ENCODE data around the gene PLXNB1. TPM values are rescaled to one million over a fixed set of nuclear protein-coding genes. Genes with fewer than 3 reads are reported as not detected.

PLXNB1 gene
- total RNA-seq, 1 donor from 2014 or later = 106 TPM

DNA sequence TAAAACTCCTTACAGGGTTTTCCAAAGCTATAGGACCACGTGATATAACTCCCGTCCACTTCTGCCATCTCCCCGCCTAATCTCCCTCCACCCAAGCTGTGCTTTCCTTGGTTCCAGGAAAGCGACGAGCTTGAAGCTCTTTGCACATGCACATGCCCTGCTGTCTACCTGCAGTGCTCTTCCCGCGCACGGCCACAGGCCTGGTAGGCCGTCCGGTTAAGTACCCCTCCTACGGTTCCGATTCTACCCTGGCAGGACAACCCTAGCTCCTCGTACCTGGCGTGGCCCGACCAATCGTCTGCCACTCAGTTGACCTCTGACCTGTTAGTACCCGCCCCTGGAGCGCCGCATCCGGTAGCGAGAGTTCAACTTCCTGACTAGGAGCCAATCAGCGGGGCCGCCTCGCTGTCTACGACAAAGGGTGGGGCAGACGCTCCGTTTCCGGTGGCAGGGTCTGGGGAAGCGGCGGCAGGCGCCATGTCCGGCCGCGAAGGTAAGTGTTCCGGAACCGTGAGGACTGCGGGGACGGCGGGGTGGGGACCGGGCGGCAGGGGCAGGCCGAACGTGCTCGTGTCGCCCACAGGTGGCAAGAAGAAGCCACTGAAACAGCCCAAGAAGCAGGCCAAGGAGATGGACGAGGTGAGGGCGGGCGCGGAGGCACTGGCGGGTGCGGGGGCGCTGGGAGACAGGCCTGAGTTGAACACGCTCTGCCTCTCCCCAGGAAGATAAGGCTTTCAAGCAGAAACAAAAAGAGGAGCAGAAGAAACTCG lies 10.1 kb upstream of the PLXNB1 start, which contains the start of the genes CCDC51 and TMA7:
CCDC51 (minus strand) TSS at position 300 of the 770 bp plus-strand sequence. CDS start 4,991 bp downstream, outside the sequence.
TMA7 (plus strand) TSS at position 438 of the 770 bp plus-strand sequence; CDS start at position 478, 40 bp downstream.
- TF ChIP-seq, protein P1, sequence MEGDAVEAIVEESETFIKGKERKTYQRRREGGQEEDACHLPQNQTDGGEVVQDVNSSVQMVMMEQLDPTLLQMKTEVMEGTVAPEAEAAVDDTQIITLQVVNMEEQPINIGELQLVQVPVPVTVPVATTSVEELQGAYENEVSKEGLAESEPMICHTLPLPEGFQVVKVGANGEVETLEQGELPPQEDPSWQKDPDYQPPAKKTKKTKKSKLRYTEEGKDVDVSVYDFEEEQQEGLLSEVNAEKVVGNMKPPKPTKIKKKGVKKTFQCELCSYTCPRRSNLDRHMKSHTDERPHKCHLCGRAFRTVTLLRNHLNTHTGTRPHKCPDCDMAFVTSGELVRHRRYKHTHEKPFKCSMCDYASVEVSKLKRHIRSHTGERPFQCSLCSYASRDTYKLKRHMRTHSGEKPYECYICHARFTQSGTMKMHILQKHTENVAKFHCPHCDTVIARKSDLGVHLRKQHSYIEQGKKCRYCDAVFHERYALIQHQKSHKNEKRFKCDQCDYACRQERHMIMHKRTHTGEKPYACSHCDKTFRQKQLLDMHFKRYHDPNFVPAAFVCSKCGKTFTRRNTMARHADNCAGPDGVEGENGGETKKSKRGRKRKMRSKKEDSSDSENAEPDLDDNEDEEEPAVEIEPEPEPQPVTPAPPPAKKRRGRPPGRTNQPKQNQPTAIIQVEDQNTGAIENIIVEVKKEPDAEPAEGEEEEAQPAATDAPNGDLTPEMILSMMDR (conservative IDR thresholded peaks at IDR 0.05; ENCODE audit: low read depth, low read length) = no peak
- peak; percentile 57 for DNase-seq (ENCODE audit: low read depth)
- peak within 1 kb of the TSS; percentile 77 for H3K4me3 ChIP-seq (ENCODE audit: low read depth, low read length)

DNA sequence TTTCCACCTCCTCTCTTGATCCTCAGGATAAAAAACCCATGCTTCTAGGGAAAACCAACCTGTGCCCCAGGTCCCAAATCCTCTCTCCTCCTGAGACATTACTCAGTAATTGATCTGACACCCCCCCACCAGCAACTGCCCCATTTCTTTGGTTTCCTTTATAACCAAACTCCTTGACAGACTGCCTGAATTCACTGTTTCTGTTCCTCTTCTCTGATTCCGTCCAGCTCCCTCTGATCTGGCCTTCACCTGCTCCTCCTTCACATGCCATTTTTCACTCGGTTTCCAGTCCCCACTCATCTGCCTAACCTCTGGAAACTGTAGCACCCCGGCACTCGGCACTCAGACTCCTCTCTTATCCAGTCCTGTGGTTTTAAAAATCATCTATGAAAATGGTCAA lies 7.9 kb upstream of the PLXNB1 start:
- no peak overlapping the region for H3K4me3 ChIP-seq (ENCODE audit: low read depth, low read length)
- TF ChIP-seq, protein P1 (conservative IDR thresholded peaks at IDR 0.05; ENCODE audit: low read depth, low read length) = no peak
- no peak for DNase-seq (ENCODE audit: low read depth)

DNA sequence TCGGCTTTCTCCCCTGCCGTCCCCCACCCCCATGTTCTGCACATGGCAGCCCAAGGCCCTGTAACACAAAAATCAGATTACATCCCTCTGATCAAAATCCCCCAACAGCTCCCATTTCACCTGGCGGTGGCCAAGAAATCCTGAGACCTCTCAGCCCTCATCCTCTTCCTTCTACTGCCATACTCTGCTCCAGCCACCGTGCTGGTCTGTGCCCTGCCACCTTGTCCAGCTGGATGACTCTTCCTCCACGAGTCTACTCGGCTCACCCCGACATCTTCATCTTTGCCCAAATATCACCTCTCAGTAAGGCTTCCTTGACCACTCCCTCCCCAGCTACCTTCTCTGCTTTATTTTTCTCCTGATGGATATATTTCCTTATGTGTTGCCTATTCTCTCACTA lies 7.0 kb upstream of the PLXNB1 start:
- TF ChIP-seq, protein P1 (conservative IDR thresholded peaks at IDR 0.05; ENCODE audit: low read depth, low read length) = no peak
- DNase-seq (ENCODE audit: low read depth) = no peak
- no peak overlapping the region for H3K4me3 ChIP-seq (ENCODE audit: low read depth, low read length)

DNA sequence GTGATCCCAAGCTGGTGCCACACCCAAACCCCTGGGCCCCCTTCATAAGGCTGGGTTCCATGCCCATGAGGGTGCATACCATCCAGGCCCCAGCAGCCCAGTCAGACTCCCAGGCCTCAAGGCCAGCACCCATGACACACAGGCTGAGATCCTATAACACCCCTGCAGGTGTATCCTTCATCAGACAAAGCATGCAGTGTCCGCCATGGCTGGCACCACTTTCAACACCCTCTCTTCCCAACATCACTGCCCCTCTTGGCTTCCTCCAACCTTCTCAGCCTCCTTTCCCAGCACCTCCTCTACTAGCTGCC lies 6.5 kb upstream of the PLXNB1 start:
- TF ChIP-seq, protein P1 (conservative IDR thresholded peaks at IDR 0.05; ENCODE audit: low read depth, low read length) = no peak
- H3K4me3 ChIP-seq (ENCODE audit: low read depth, low read length) = no peak overlapping the region
- no peak for DNase-seq (ENCODE audit: low read depth)

DNA sequence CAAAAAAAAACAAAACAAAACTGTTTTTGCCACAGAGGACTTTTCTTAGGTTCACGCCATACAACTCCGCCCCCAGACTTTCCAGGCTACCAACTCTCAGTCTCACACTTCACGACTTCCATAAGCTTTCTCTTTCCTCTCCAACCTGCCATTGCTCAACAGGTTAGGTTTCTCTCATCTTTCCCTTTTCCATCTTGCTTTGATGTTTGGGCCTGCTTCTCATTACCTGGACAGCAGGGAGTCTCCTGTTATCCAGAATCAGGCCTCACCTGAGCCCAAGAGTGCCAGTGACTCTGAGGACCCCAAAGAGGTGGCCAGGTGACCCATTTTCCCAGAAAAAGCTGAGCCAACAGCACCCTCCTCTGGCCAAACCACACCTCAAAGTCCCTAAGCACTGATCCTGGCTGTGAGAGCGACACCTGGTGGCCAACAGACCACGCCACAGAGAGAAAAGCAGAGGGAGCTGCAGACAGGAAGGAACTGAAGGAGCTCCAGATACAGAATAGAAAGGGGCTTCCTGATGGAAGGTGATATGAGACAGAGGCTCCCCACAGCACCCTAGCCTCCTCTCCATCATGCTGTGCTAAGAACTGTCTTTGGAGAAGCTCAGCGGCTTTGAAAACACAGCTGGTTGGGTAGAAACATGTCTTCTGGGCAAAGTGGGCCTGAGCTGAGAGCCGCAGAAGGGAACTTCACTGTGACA lies 6.0 kb upstream of the PLXNB1 start:
- H3K4me3 ChIP-seq (ENCODE audit: low read depth, low read length) = no peak overlapping the region
- DNase-seq (ENCODE audit: low read depth) = no peak
- TF ChIP-seq, protein P1 (conservative IDR thresholded peaks at IDR 0.05; ENCODE audit: low read depth, low read length) = peak; percentile 100

DNA sequence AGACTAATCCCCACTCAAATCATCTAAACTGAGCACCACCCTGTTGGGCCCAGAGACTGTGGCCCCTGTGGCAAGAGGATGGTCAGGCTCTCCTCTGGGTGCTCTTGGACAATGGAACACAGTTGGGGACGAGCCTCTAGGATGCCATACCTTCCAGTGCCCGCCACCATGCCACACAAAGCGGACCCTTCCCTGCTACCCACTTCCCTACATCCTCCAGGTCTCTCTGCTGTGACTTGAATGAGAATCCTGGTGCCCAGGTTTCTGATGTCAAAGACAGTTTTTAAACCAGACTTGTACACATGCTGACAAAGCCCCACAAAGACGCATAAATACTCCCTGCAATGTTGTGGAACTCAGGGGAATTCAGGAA lies 5.3 kb upstream of the PLXNB1 start:
- TF ChIP-seq, protein P1 (conservative IDR thresholded peaks at IDR 0.05; ENCODE audit: low read depth, low read length) = no peak
- no peak overlapping the region for H3K4me3 ChIP-seq (ENCODE audit: low read depth, low read length)
- no peak for DNase-seq (ENCODE audit: low read depth)
